Activated CD4-positive, alpha-beta T cell treated with anti-CD3 and anti-CD28 coated beads for 36 hours (primary cell): Measurements from ENCODE around the gene DSCAML1. TPM values are rescaled to one million over a fixed set of nuclear protein-coding genes. Genes with fewer than 3 reads are reported as not detected.
A peak's percentile ranks its signal among the peaks of the same experiment; 100 is the strongest.

Source experiments
- ATAC-seq: fragments of 200-7000 bp; cut with Tn5 transposase; one replicate; pipeline ENCODE4 v1.10.0; 2021; ENCODE audit warnings: mild to moderate bottlenecking, moderate library complexity
- CTCF ChIA-PET: fragments of 350-600 bp; sonication (Branson Sonifier 250); formaldehyde crosslinking; loops from one replicate; lab custom pipeline; 2021; ENCODE audit warnings: antibody characterized with exemption; lab: Charles Lee
- POLR2A ChIA-PET: fragments of 350-600 bp; sonication (Branson Sonifier 250); formaldehyde crosslinking; loops from one replicate; lab custom pipeline; 2021; ENCODE audit warnings: antibody characterized with exemption, inconsistent platforms; lab: Charles Lee
- DNase-seq: peaks from one replicate; pipeline ENCODE4 v3.0.0-alpha.2; 2020
- H3K27ac Mint-ChIP-seq: one replicate; pipeline ENCODE4 v1.8.0; 2021; ENCODE audit warnings: mixed read lengths
- H3K27me3 Mint-ChIP-seq: one replicate; pipeline ENCODE4 v1.8.0; 2021; ENCODE audit warnings: mixed read lengths
- H3K36me3 Mint-ChIP-seq: one replicate; pipeline ENCODE4 v1.8.0; 2021; ENCODE audit warnings: low read depth, mixed read lengths
- H3K4me1 Mint-ChIP-seq: one replicate; pipeline ENCODE4 v1.8.0; 2021; ENCODE audit warnings: mixed read lengths
- H3K4me3 Mint-ChIP-seq: one replicate; pipeline ENCODE4 v1.8.0; 2021; ENCODE audit warnings: mild to moderate bottlenecking, moderate library complexity, mixed read lengths
- H3K9me3 Mint-ChIP-seq: one replicate; pipeline ENCODE4 v1.8.0; 2021; ENCODE audit warnings: low read depth, mixed read lengths
- intact Hi-C, 2 experiments: fragments of 100-400 bp; cut with DNase I in 1 of 2; cut with micrococcal nuclease in 1 of 2; formaldehyde crosslinking; loops; one replicate each; pipeline versions ENCODE4 v1.14.2 to v1.15.1; 2022 to 2024; cut with DNase I, micrococcal nuclease
- total RNA-seq, 2 experiments: library from RNA; stranded (reverse); gene quantifications; one replicate each; pipeline ENCODE4 v1.2.3, GENCODE V29; 2021

DSCAML1 gene
- total RNA-seq, 2 experiments from 2014 or later, result 0.05 to 0.67 TPM

DNA sequence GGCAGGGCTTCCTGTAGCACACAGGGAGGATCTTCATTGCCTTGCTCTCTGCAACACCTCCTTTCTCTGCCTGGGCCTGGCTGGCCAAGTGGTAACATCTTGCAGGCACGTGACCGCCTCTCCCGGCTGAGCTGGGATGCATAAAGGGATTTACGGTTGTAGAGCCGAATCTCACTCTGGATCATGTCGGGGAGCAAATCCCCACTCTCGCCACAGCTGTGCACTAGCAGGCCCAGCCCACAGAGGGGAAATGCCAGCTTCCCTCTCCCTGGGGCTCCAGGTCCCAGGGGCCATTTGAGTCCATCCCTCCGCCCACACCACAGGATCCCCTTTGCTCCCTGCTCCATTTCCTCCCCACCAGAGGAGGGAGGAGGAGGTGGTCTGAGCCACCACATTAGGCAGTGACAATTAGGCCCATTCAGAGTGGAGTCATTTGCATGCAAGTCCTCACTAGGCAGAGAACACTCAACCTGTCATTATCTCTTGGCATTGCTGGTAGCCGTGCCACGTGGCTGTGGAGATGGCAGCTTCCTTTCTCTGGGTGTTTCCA is 196.7 kb downstream of the DSCAML1 start:
- ATAC-seq (no peak), DNase-seq (no peak)
- Mint-ChIP-seq H3K4me1 (no peaks in the 10 kb centered on the region), H3K27me3 (peaks cover 10% of the 10 kb centered on the region), H3K4me3 (no peak overlapping the region), H3K9me3 (no peaks in the 10 kb centered on the region), H3K27ac (no peak overlapping the region), H3K36me3 (no peaks in the 10 kb centered on the region)
- POLR2A ChIA-PET, result no interaction called here
- CTCF ChIA-PET, result interaction anchor here (1.1 kb wide), 1 partner anchor 50 kb away, joined by 3 read pairs; no protein-coding TSS in a partner anchor
- intact Hi-C loops, result no loop called here

GRCh38 chr11:117597071-117597470 is 199.9 kb downstream of the DSCAML1 start:
- Mint-ChIP-seq H3K27ac (no peak overlapping the region), H3K36me3 (no peaks in the 10 kb centered on the region), H3K4me3 (no peak overlapping the region), H3K9me3 (no peaks in the 10 kb centered on the region), H3K27me3 (peaks cover 17% of the 10 kb centered on the region), H3K4me1 (no peaks in the 10 kb centered on the region)
- CTCF ChIA-PET, result no interaction called here
- ATAC-seq (no peak), DNase-seq (peak; percentile 75)
- POLR2A ChIA-PET, result no interaction called here
- intact Hi-C loops, result loop anchor here in 1 of 2 experiments (10.0 kb wide), 1 partner anchor 172 kb away; no protein-coding TSS in a partner anchor

DNA sequence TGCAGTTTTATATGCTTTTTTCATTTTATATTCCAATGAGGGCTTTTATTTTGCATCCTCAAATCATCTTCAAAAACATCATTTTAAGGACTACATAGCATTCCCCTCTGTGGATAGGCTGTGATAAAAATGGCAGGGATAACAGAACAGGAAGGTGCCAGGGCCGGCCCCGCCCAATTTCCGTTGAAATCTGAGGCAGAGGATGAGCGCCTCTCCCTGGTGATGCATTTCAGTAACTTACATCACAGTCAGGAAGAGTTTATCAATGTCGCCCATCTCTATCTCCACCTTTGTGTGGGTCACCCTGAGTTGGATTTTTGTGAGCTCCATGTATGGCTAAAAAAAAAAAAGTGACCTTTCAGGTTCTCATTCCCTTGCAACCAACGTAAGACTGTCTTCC is 201.6 kb downstream of the DSCAML1 start:
- ChIA-PET POLR2A (interaction anchor here (0.6 kb wide), 1 partner anchor 69 kb away, joined by 9 read pairs; no protein-coding TSS in a partner anchor), CTCF (interaction anchor here (0.7 kb wide), 1 partner anchor 32 kb away, joined by 3 read pairs; no protein-coding TSS in a partner anchor)
- H3K4me3 Mint-ChIP-seq, result no peak overlapping the region
- intact Hi-C loops, result loop anchor here in 1 of 2 experiments (10.0 kb wide), 1 partner anchor 171 kb away; no protein-coding TSS in a partner anchor
- ATAC-seq, result no peak
- H3K4me1 Mint-ChIP-seq, result no peaks in the 10 kb centered on the region
- H3K9me3 Mint-ChIP-seq, result no peaks in the 10 kb centered on the region
- peaks cover 16% of the 10 kb centered on the region for H3K27me3 Mint-ChIP-seq
- no peak for DNase-seq
- H3K27ac Mint-ChIP-seq, result no peak overlapping the region
- H3K36me3 Mint-ChIP-seq, result no peaks in the 10 kb centered on the region

GRCh38 chr11:117594721-117595120 is 202.3 kb downstream of the DSCAML1 start:
- POLR2A ChIA-PET, result no interaction called here
- Mint-ChIP-seq H3K27ac (no peak overlapping the region), H3K27me3 (peaks cover 14% of the 10 kb centered on the region), H3K9me3 (no peaks in the 10 kb centered on the region), H3K36me3 (no peaks in the 10 kb centered on the region), H3K4me3 (no peak overlapping the region), H3K4me1 (no peaks in the 10 kb centered on the region)
- CTCF ChIA-PET, result no interaction called here
- no peak for ATAC-seq
- intact Hi-C loops, result loop anchor here in 1 of 2 experiments (10.0 kb wide), 1 partner anchor 170 kb away; no protein-coding TSS in a partner anchor
- no peak for DNase-seq

- ChIA-PET CTCF (no interaction called here), POLR2A (no interaction called here)
- H3K36me3 Mint-ChIP-seq, result no peaks in the 10 kb centered on the region
- H3K9me3 Mint-ChIP-seq, result no peaks in the 10 kb centered on the region
- no peaks in the 10 kb centered on the region for H3K4me1 Mint-ChIP-seq
- ATAC-seq, result no peak
- H3K27me3 Mint-ChIP-seq, result peaks cover 12% of the 10 kb centered on the region
- DNase-seq, result no peak
- no peak overlapping the region for H3K4me3 Mint-ChIP-seq
- intact Hi-C loops, result loop anchor here in 1 of 2 experiments (10.0 kb wide), 1 partner anchor 168 kb away; no protein-coding TSS in a partner anchor
- H3K27ac Mint-ChIP-seq, result no peak overlapping the region
Observed at GRCh38 chr11:117593065-117593464, 204.0 kb downstream of the DSCAML1 start.

- no peaks in the 10 kb centered on the region for H3K36me3 Mint-ChIP-seq
- ChIA-PET POLR2A (no interaction called here), CTCF (interaction anchor here (0.7 kb wide), 1 partner anchor 355 kb away, joined by 3 read pairs; no protein-coding TSS in a partner anchor)
- no peaks in the 10 kb centered on the region for H3K9me3 Mint-ChIP-seq
- H3K27ac Mint-ChIP-seq, result no peak overlapping the region
- DNase-seq (no peak), ATAC-seq (no peak)
- H3K4me3 Mint-ChIP-seq, result no peak overlapping the region
- intact Hi-C loops, result loop anchor here in 1 of 2 experiments (10.0 kb wide), 1 partner anchor 167 kb away; no protein-coding TSS in a partner anchor
- H3K4me1 Mint-ChIP-seq, result no peaks in the 10 kb centered on the region
- H3K27me3 Mint-ChIP-seq, result peaks cover 12% of the 10 kb centered on the region
Observed at GRCh38 chr11:117591316-117592039, 205.5 kb downstream of the DSCAML1 start.

DNA sequence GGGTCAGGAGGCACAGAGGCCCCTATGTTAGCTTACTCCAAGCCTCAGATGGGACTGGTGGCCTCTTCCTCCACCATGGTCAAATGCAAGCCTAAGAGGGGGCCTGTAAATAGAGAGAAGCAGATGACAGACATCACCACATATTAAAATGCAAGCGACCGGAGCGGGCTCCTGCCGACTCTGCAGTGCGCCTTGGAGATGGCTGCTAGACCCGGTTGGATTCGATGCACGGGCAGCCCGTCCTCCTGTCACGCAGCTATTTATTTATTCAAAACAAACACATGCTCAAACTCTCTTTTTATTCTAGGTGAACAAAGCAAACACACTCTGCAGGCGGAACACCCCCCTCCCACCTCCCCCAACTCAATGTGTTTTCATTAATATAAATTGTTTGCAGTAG is 208.0 kb downstream of the DSCAML1 start:
- H3K9me3 Mint-ChIP-seq, result no peaks in the 10 kb centered on the region
- no peaks in the 10 kb centered on the region for H3K4me1 Mint-ChIP-seq
- POLR2A ChIA-PET, result no interaction called here
- DNase-seq (no peak), ATAC-seq (no peak)
- intact Hi-C loops, result no loop called here
- CTCF ChIA-PET, result interaction anchor here (0.7 to 1.0 kb wide), 2 partner anchors 32 to 42 kb away, joined by 3 to 4 read pairs; no protein-coding TSS in a partner anchor
- no peak overlapping the region for H3K27ac Mint-ChIP-seq
- no peak overlapping the region for H3K4me3 Mint-ChIP-seq
- peaks cover 4% of the 10 kb centered on the region for H3K27me3 Mint-ChIP-seq
- H3K36me3 Mint-ChIP-seq, result no peaks in the 10 kb centered on the region

- Mint-ChIP-seq H3K4me3 (no peak overlapping the region), H3K27me3 (peaks cover 4% of the 10 kb centered on the region), H3K36me3 (no peaks in the 10 kb centered on the region), H3K9me3 (no peaks in the 10 kb centered on the region), H3K27ac (no peak overlapping the region), H3K4me1 (no peaks in the 10 kb centered on the region)
- ChIA-PET POLR2A (no interaction called here), CTCF (interaction anchor here (1.3 kb wide), 1 partner anchor 195 kb away, joined by 3 read pairs; no protein-coding TSS in a partner anchor)
- ATAC-seq (no peak), DNase-seq (no peak)
- intact Hi-C loops, result no loop called here
Observed at GRCh38 chr11:117588166-117588810, 208.7 kb downstream of the DSCAML1 start.

DNA sequence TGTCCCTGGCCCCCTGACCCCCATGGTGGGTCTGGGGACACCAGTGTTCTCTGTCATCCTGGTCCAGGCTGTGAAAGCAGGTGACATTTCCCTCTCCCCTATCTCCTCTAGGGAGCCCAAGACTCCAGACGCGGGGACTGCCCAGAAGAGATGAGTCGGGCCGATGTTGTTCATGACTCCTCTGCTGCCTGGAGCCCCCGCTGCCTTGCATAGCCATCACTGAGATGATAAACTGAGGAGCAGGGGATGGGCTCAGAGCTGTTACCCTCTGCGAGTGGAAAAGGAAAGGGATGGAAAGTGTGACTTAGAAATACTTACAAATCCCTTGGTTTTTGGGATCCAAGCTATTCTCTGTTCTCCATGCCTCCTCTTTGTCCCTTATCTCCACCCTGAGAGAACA is 209.6 kb downstream of the DSCAML1 start:
- ChIA-PET POLR2A (no interaction called here), CTCF (interaction anchor here (1.3 kb wide), 1 partner anchor 194 kb away, joined by 3 read pairs; no protein-coding TSS in a partner anchor)
- ATAC-seq (no peak), DNase-seq (no peak)
- Mint-ChIP-seq H3K9me3 (no peaks in the 10 kb centered on the region), H3K27me3 (peaks cover 4% of the 10 kb centered on the region), H3K4me1 (no peaks in the 10 kb centered on the region), H3K4me3 (no peak overlapping the region), H3K27ac (no peak overlapping the region), H3K36me3 (no peaks in the 10 kb centered on the region)
- intact Hi-C loops, result no loop called here

DNA sequence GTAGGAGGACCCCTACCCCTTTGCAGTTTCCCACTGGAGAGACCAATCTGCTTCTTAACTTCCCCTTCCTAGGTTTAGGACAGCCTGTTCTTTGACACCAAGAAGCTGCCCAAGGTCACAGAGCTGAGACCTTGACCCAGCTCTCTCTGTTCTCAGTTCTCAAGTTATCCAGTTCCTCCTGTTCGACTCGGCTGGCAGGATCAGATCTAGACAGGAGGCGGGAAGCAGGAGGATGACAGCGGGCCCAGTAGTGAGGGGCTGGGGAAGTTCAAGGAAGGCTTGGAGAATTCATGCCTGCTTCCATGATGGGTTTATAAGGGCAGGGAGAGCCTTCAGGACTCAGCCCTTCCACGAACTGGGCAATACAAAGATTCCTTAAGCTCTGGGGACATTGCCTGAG is 210.6 kb downstream of the DSCAML1 start:
- Mint-ChIP-seq H3K27ac (no peak overlapping the region), H3K4me3 (no peak overlapping the region), H3K9me3 (no peaks in the 10 kb centered on the region), H3K4me1 (no peaks in the 10 kb centered on the region), H3K27me3 (peaks cover 2% of the 10 kb centered on the region), H3K36me3 (no peaks in the 10 kb centered on the region)
- intact Hi-C loops, result no loop called here
- no peak for DNase-seq
- ATAC-seq, result no peak
- CTCF ChIA-PET, result no interaction called here
- POLR2A ChIA-PET, result no interaction called here

DNA sequence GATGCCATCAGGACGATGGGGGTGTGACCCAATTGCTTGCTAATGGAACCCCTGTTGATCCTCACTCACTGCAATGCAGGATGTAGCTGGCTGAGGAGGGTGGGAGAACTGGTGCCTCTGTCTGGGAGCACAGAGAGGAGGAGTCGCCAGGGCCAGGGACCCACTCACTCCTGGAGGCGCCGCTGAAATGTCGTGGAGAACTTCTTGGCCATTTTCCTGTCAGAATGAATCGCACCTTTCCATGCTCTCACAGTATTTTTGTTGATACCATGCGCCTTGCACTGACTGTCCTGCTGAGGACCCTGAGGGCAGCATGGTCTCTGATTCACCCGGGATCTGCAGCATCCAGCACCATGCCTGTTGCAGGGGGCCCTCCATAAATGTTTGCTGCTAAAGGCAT is 211.4 kb downstream of the DSCAML1 start:
- CTCF ChIA-PET, result no interaction called here

More for the DNA sequence above, 211.4 kb downstream of the DSCAML1 start:
- H3K27me3 Mint-ChIP-seq, result peaks cover 2% of the 10 kb centered on the region
- ATAC-seq (no peak), DNase-seq (no peak)
- H3K4me3 Mint-ChIP-seq, result no peak overlapping the region
- no peaks in the 10 kb centered on the region for H3K4me1 Mint-ChIP-seq
- H3K9me3 Mint-ChIP-seq, result no peaks in the 10 kb centered on the region
- no peaks in the 10 kb centered on the region for H3K36me3 Mint-ChIP-seq
- H3K27ac Mint-ChIP-seq, result no peak overlapping the region
- intact Hi-C loops, result no loop called here
- POLR2A ChIA-PET, result no interaction called here
